ENCODE results near the gene ZNF610.

The ZNF610 gene

GRCh38 chr19:52398081-52398441 lies 62.0 kb downstream of the ZNF610 start:
- DNase-seq (ENCODE audit: low read depth) = no peak

DNA sequence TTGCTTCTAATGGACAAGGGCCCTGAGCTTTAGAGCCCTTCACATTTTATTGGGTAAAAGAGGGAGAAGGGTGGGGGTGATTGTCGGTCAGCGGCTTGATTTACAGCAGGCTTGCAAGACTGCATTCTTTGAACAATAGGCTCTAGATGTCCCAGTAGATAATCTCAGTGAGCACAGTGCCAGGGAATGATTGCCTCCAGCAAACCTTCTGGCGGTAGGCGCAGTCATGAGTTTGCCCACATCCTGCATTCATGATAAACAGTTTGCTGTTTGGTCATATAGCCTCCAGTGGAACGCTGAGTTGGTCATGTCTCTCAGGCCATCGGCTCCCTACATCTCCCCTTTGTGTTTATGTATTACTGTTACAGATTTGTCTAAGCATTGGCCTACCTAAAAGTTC lies 74.2 kb downstream of the ZNF610 start:
- no peak for DNase-seq (ENCODE audit: low read depth)

DNA sequence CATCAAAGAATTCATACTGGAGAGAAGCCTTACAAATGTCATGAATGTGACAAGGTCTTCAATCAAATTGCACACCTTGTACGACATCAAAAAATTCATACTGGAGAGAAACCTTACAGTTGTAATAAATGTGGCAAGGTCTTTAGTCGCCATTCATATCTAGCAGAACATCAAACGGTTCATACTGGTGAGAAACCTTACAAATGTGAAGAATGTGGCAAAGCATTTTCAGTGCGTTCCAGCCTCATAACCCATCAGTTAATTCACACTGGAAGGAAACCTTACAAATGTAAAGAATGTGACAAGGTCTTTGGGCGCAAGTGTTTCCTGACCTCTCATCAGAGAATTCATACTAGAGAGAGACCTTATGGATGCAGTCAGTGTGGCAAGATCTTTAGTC lies 79.7 kb downstream of the ZNF610 start:
- no peak for DNase-seq (ENCODE audit: low read depth)
